ENCODE data around the gene FRRS1. TPM values are rescaled to one million over a fixed set of nuclear protein-coding genes. Genes with fewer than 3 reads are reported as not detected.

FRRS1 gene
- polyA plus RNA-seq, 1 experiment: 0.93 TPM

DNA sequence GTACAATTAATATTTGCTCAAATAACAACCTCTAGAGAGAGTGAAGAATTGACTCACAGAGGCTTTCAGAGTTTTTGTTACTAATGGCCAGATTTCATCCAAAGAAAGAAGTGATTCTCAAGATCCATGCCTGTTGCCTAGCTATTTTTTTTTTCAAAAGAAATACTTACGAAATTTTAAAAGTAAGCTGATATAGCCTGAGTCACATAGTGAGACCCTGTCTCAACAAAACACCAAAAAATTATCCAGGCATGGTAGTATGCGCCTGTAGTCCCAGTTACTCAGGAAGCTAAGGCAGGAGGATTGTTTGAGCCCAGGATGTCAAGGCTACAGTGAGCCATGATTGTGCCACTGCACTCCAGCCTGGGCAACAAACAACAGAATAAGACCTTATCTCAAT, 105.9 kb downstream of the FRRS1 start:
- ChIA-PET POLR2A (no interaction called here), CTCF (no interaction called here)
- TF ChIP-seq, protein P1, sequence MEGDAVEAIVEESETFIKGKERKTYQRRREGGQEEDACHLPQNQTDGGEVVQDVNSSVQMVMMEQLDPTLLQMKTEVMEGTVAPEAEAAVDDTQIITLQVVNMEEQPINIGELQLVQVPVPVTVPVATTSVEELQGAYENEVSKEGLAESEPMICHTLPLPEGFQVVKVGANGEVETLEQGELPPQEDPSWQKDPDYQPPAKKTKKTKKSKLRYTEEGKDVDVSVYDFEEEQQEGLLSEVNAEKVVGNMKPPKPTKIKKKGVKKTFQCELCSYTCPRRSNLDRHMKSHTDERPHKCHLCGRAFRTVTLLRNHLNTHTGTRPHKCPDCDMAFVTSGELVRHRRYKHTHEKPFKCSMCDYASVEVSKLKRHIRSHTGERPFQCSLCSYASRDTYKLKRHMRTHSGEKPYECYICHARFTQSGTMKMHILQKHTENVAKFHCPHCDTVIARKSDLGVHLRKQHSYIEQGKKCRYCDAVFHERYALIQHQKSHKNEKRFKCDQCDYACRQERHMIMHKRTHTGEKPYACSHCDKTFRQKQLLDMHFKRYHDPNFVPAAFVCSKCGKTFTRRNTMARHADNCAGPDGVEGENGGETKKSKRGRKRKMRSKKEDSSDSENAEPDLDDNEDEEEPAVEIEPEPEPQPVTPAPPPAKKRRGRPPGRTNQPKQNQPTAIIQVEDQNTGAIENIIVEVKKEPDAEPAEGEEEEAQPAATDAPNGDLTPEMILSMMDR (IDR thresholded peaks at IDR 0.05; ENCODE audit: insufficient read depth, low read depth, low read length): no peak
- H3K36me3 ChIP-seq (ENCODE audit: control insufficient read depth, insufficient read depth, low read length): no peaks in the 10 kb centered on the region
- no peak overlapping the region for H3K4me3 ChIP-seq (ENCODE audit: low read depth, low read length)
- H3K27me3 ChIP-seq (ENCODE audit: control insufficient read depth, insufficient read depth, low read length): no peaks in the 10 kb centered on the region; the same call in 1 of the 2 replicates
- DNase-seq (ENCODE audit: low read depth): no peak

DNA sequence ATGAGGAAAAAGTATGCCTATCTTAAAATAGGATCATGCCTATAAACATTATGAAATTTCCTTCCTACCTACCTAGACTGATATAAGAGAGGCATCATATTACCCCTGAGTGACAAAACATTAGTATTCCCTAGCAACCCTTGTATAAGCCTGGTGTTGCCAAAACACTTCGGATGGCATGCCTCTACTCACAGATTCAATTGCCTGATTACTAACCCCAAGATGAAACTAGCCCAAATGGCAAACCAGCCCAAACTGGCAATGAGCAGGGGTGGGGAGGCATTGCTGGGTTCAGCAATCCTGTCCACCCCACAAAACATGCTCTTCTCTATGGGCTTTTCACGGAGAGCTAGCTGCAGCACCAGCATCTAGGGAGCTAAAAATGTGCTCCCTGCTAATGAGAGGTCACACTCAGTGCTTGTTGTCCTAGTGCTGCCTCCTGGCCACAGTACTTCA, 106.7 kb downstream of the FRRS1 start:
- H3K27me3 ChIP-seq (ENCODE audit: control insufficient read depth, insufficient read depth, low read length): no peaks in the 10 kb centered on the region; the same call in 1 of the 2 replicates
- no peak overlapping the region for H3K4me3 ChIP-seq (ENCODE audit: low read depth, low read length)
- ChIA-PET CTCF (no interaction called here), POLR2A (no interaction called here)
- DNase-seq (ENCODE audit: low read depth): no peak
- TF ChIP-seq, protein P1 (IDR thresholded peaks at IDR 0.05; ENCODE audit: insufficient read depth, low read depth, low read length): no peak
- H3K36me3 ChIP-seq (ENCODE audit: control insufficient read depth, insufficient read depth, low read length): no peaks in the 10 kb centered on the region

Small RNA genes lying within 50 kb of the gene (small RNA-seq; reads per million reads assigned to genes)
- gene RF00019 (ENCODE audit: insufficient read length, low read depth, low replicate concordance) (not detected), gene RNU4-75P (ENCODE audit: insufficient read length, low read depth, low replicate concordance) (not detected)

Other genes with a start within 250 kb of the FRRS1 start
- gene PALMD, start 120.5 kb downstream of the FRRS1 start, polyA plus RNA-seq (2011; rRNA removed): 0.06 and 0.10 TPM in 2 replicates
- gene AGL, start 83.7 kb upstream of the FRRS1 start, polyA plus RNA-seq (2011; rRNA removed): 1.6 and 4.0 TPM in 2 replicates
- gene SLC35A3, start 203.4 kb upstream of the FRRS1 start, polyA plus RNA-seq (2011; rRNA removed): 7.8 and 13.3 TPM in 2 replicates